ENCODE measurements around the gene NPAS2.

DNA sequence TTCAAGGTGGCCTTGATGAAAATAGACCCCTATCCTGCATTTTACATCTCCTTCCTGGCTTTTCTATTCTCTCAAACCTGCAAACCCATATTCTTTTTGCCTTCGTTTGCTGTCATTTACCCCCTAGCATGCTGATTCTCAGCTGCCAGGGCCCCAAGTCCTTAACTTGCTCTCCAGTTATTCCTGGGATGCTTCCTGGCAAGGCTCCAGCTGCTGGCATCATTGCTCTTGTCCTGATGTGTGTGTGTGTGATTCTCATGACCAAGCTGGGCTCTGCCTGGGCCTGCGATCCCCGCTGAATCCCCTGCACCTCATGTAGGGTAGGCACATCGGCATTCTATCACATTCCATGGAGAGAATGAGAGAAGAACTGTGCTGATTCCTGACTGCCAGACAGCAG lies 11.9 kb downstream of the NPAS2 start:
- TF ChIP-seq, protein P1, sequence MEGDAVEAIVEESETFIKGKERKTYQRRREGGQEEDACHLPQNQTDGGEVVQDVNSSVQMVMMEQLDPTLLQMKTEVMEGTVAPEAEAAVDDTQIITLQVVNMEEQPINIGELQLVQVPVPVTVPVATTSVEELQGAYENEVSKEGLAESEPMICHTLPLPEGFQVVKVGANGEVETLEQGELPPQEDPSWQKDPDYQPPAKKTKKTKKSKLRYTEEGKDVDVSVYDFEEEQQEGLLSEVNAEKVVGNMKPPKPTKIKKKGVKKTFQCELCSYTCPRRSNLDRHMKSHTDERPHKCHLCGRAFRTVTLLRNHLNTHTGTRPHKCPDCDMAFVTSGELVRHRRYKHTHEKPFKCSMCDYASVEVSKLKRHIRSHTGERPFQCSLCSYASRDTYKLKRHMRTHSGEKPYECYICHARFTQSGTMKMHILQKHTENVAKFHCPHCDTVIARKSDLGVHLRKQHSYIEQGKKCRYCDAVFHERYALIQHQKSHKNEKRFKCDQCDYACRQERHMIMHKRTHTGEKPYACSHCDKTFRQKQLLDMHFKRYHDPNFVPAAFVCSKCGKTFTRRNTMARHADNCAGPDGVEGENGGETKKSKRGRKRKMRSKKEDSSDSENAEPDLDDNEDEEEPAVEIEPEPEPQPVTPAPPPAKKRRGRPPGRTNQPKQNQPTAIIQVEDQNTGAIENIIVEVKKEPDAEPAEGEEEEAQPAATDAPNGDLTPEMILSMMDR (IDR thresholded peaks at IDR 0.05): no peak
- no peak for TF ChIP-seq POLR2A (IDR thresholded peaks at IDR 0.05)

All from tibial nerve (tissue), 3 donors.